GM23338 (cell line): ENCODE data around the gene PPP1R3F. TPM values are rescaled to one million over a fixed set of nuclear protein-coding genes. Genes with fewer than 3 reads are reported as not detected.

ENCODE experiments used
- ATAC-seq: fragments of 200-7000 bp; cut with Tn5 transposase; 3 replicates; pipeline ENCODE4 v1.9.1; 2020
- DNase-seq: peaks from one replicate; pipeline ENCODE4 v3.0.0-alpha.2; 2015; ENCODE audit warnings: low spot score
- H2AFZ ChIP-seq: fragments of 200-600 bp; sonication (generic); 2 replicates; pipeline ENCODE4 v1.8.0; 2016; ENCODE audit warnings: antibody characterized with exemption, mild to moderate bottlenecking, moderate library complexity
- H3F3A ChIP-seq: fragments of 200-600 bp; sonication (generic); replicated peaks from 2 replicates; pipeline ENCODE4 v1.8.0; 2017; ENCODE audit warnings: antibody characterized with exemption, mixed run types, low read depth
- H3K27ac ChIP-seq: fragments of 200-600 bp; sonication (generic); 2 replicates; pipeline ENCODE4 v1.6.1; 2016; ENCODE audit warnings: low read depth
- H3K27me3 ChIP-seq: fragments of 200-600 bp; sonication (generic); 2 replicates; pipeline ENCODE4 v1.8.0; 2016; ENCODE audit warnings: mild to moderate bottlenecking, mixed run types, moderate library complexity; ENCODE audit not compliant: insufficient read depth
- H3K36me3 ChIP-seq: fragments of 200-600 bp; sonication (generic); 2 replicates; pipeline ENCODE4 v1.8.0; 2016; ENCODE audit warnings: mild to moderate bottlenecking; ENCODE audit not compliant: insufficient read depth
- H3K4me1 ChIP-seq: fragments of 200-600 bp; sonication (generic); 2 replicates; pipeline ENCODE4 v1.8.0; 2016; ENCODE audit warnings: mild to moderate bottlenecking, moderate library complexity; ENCODE audit not compliant: insufficient read depth
- H3K4me2 ChIP-seq: fragments of 200-600 bp; sonication (generic); 2 replicates; pipeline ENCODE4 v1.7.1; 2017; ENCODE audit warnings: mixed run types
- H3K4me3 ChIP-seq: fragments of 200-600 bp; sonication (generic); 2 replicates; pipeline ENCODE4 v1.6.1; 2016; ENCODE audit warnings: mixed run types
- H3K79me2 ChIP-seq: fragments of 200-600 bp; sonication (generic); replicated peaks from 2 replicates; pipeline ENCODE4 v1.8.0; 2017; ENCODE audit warnings: mild to moderate bottlenecking; ENCODE audit not compliant: insufficient read depth
- H3K9me2 ChIP-seq: fragments of 200-600 bp; sonication (generic); 2 replicates; pipeline ENCODE4 v1.8.0; 2017; ENCODE audit not compliant: insufficient read depth
- H4K20me1 ChIP-seq: fragments of 200-600 bp; sonication (generic); replicated peaks from 2 replicates; pipeline ENCODE4 v1.8.0; 2017; ENCODE audit warnings: mild to moderate bottlenecking; ENCODE audit not compliant: insufficient read depth
- H3K27ac Mint-ChIP-seq: 2 replicates; pipeline ENCODE4 v1.8.0; 2020; ENCODE audit warnings: inconsistent platforms, mild to moderate bottlenecking, moderate library complexity, mixed read lengths
- H3K27me3 Mint-ChIP-seq: 3 replicates; pipeline ENCODE4 v1.8.0; 2022; ENCODE audit warnings: low read depth, mild to moderate bottlenecking, moderate library complexity, mixed read lengths, inconsistent platforms; ENCODE audit not compliant: insufficient read depth, poor library complexity
- H3K36me3 Mint-ChIP-seq: 3 replicates; pipeline ENCODE4 v1.8.0; 2021; ENCODE audit warnings: low read depth, mild to moderate bottlenecking, inconsistent platforms, moderate library complexity, mixed read lengths
- H3K4me1 Mint-ChIP-seq: 3 replicates; pipeline ENCODE4 v1.8.0; 2020; ENCODE audit warnings: mild to moderate bottlenecking, inconsistent platforms, mixed read lengths
- H3K4me3 Mint-ChIP-seq: 3 replicates; pipeline ENCODE4 v1.8.0; 2021; ENCODE audit warnings: moderate library complexity, mild to moderate bottlenecking, inconsistent platforms, mixed read lengths
- H3K9me3 Mint-ChIP-seq: 3 replicates; pipeline ENCODE4 v1.8.0; 2020; ENCODE audit warnings: moderate library complexity, mild to moderate bottlenecking, inconsistent platforms, mixed read lengths
- CREB1 ChIP-seq: fragments of 250-450 bp; sonication (Bioruptor Pico); IDR thresholded peaks from 2 replicates; pipeline ENCODE4 v1.5.0; 2020; ENCODE audit warnings: low read depth, mild to moderate bottlenecking, moderate library complexity
- CTCF ChIP-seq, 2 experiments: fragments of 200-600 bp in 1 of 2; sonication (generic) in 1 of 2; conservative IDR thresholded peaks; 2 replicates each; pipeline versions ENCODE4 v1.5.1 to v1.6.1; 2016 to 2017; ENCODE audit warnings: antibody characterized with exemption in 2 of 2, low read depth in 2 of 2, mild to moderate bottlenecking in 2 of 2, moderate library complexity in 1 of 2
- ETS1 ChIP-seq: IDR thresholded peaks from 2 replicates; pipeline ENCODE4 v1.6.1; 2016; ENCODE audit warnings: antibody characterized with exemption
- EZH2 ChIP-seq: fragments of 200-600 bp; sonication (generic); IDR thresholded peaks from one replicate; pipeline ENCODE4 v1.8.0; 2017; ENCODE audit warnings: antibody characterized with exemption, mild to moderate bottlenecking, low read depth; ENCODE audit not compliant: unreplicated experiment
- EZH2phosphoT487 ChIP-seq: fragments of 200-600 bp; sonication (generic); IDR thresholded peaks from one replicate; pipeline ENCODE4 v1.8.1; 2018; ENCODE audit warnings: antibody characterized with exemption; ENCODE audit not compliant: unreplicated experiment
- JUNB ChIP-seq: IDR thresholded peaks from one replicate; pipeline ENCODE4 v1.6.1; 2016; ENCODE audit warnings: antibody characterized with exemption; ENCODE audit not compliant: unreplicated experiment
- NANOG ChIP-seq: IDR thresholded peaks from 2 replicates; pipeline ENCODE4 v1.6.1; 2016; ENCODE audit warnings: antibody characterized with exemption, borderline replicate concordance
- POLR2AphosphoS5 ChIP-seq: IDR thresholded peaks from 2 replicates; pipeline ENCODE4 v1.6.1; 2016; ENCODE audit warnings: antibody characterized with exemption, low read depth
- STAT1 ChIP-seq: IDR thresholded peaks from one replicate; pipeline ENCODE4 v1.6.1; 2016; ENCODE audit warnings: antibody characterized with exemption; ENCODE audit not compliant: unreplicated experiment
- ZNF114 ChIP-seq: fragments of 250-450 bp; sonication (Bioruptor Pico); IDR thresholded peaks from 2 replicates; pipeline ENCODE4 v1.5.0; 2020; ENCODE audit warnings: mild to moderate bottlenecking, moderate library complexity
- ZNF331 ChIP-seq: fragments of 250-450 bp; sonication (Bioruptor Pico); IDR thresholded peaks from 2 replicates; pipeline ENCODE4 v1.5.0; 2020; ENCODE audit warnings: low read depth, mild to moderate bottlenecking, moderate library complexity
- ZNF462 ChIP-seq: fragments of 250-450 bp; sonication (Bioruptor Pico); IDR thresholded peaks from 2 replicates; pipeline ENCODE4 v1.5.0; 2020; ENCODE audit warnings: mild to moderate bottlenecking, moderate library complexity
- polyA plus RNA-seq: library from polyadenylated mRNA; unstranded; fragments of >200 nt; fragmentation: Nextera tagmentation; extraction: Ambion mirVana; gene quantifications from 2 replicates; pipeline ENCODE4 v1.2.1, GENCODE V29; 2016
- total RNA-seq: library from RNA; depleted of rRNA; stranded (reverse); fragments of >200 nt; shearing (Covaris generic); gene quantifications from 2 replicates; pipeline ENCODE4 v1.2.3, GENCODE V29; 2014

The PPP1R3F gene
- total and polyA plus RNA-seq, 2 experiments from 2014 or later, result 3.1 to 11.3 TPM

GRCh38 chrX:49250066-49250465 is 19.5 kb upstream of the PPP1R3F start:
- DNase-seq (no peak), ATAC-seq (no peak)
- TF ChIP-seq EZH2 (no peak), NANOG (no peak), ZNF462 (CRISPR knock-in tag) (no peak), POLR2AphosphoS5 (no peak), JUNB (no peak), EZH2phosphoT487 (no peak)
- Mint-ChIP-seq H3K27me3 (peaks cover 2% of the 10 kb centered on the region), H3K4me3 (no peak overlapping the region), H3K4me1 (no peaks in the 10 kb centered on the region; the same call in 2 of the 3 replicates), H3K27ac (no peak overlapping the region), H3K9me3 (no peaks in the 10 kb centered on the region), H3K36me3 (no peaks in the 10 kb centered on the region)
- H3K27me3 ChIP-seq, result no peaks in the 10 kb centered on the region
- no peak overlapping the region for H3K4me2 ChIP-seq
- no peak overlapping the region for H3K4me3 ChIP-seq
- no peaks in the 10 kb centered on the region for H3F3A ChIP-seq
- no peak overlapping the region for H3K27ac ChIP-seq
- no peak overlapping the region for H2AFZ ChIP-seq
- no peaks in the 10 kb centered on the region for H3K4me1 ChIP-seq
- H3K9me2 ChIP-seq, result no peaks in the 10 kb centered on the region
- no peaks in the 10 kb centered on the region for H3K79me2 ChIP-seq
- H3K36me3 ChIP-seq, result no peaks in the 10 kb centered on the region
- no peaks in the 10 kb centered on the region for H4K20me1 ChIP-seq

- H3K9me3 Mint-ChIP-seq, result no peaks in the 10 kb centered on the region
- Histone ChIP-seq H3K27me3 (no peaks in the 10 kb centered on the region), H3K36me3 (no peaks in the 10 kb centered on the region), H3F3A (no peaks in the 10 kb centered on the region), H2AFZ (no peak overlapping the region), H3K4me3 (no peak overlapping the region), H3K4me2 (no peak overlapping the region), H3K9me2 (no peaks in the 10 kb centered on the region), H3K27ac (no peak overlapping the region), H3K4me1 (no peaks in the 10 kb centered on the region), H3K79me2 (no peaks in the 10 kb centered on the region), H4K20me1 (no peaks in the 10 kb centered on the region)
- peaks cover 2% of the 10 kb centered on the region for H3K27me3 Mint-ChIP-seq
- DNase-seq, result no peak
- no peak for ATAC-seq
- H3K4me1 Mint-ChIP-seq, result no peaks in the 10 kb centered on the region; the same call in 2 of the 3 replicates
- no peak overlapping the region for H3K27ac Mint-ChIP-seq
- no peaks in the 10 kb centered on the region for H3K36me3 Mint-ChIP-seq
- H3K4me3 Mint-ChIP-seq, result no peak overlapping the region
- TF ChIP-seq ZNF331 (CRISPR knock-in tag) (no peak), ZNF114 (CRISPR knock-in tag) (no peak), ETS1 (no peak), POLR2AphosphoS5 (no peak), JUNB (no peak), CTCF (conservative IDR thresholded peaks at IDR 0.05; ENCODE audit: low read depth in 2 of 2) (no peak), EZH2phosphoT487 (no peak), CREB1 (CRISPR knock-in tag) (no peak), EZH2 (no peak), NANOG (no peak), STAT1 (no peak)
Observed at GRCh38 chrX:49250578-49250977, 19.0 kb upstream of the PPP1R3F start.
